HG03378 (cell line): ENCODE measurements around the gene CNOT1.

Experiments used
- ATAC-seq: cut with Tn5 transposase; IDR thresholded peaks from one replicate; pipeline ENCODE4 v1.9.1; 2021; ENCODE audit warnings: mild to moderate bottlenecking, moderate library complexity; ENCODE audit not compliant: unreplicated experiment

Gene CNOT1

GRCh38 chr16:58488531-58488930 lies 141.1 kb downstream of the CNOT1 start:
- ATAC-seq, result no peak

- no peak for ATAC-seq
Observed at GRCh38 chr16:58487566-58488351, 141.9 kb downstream of the CNOT1 start.

- no peak for ATAC-seq
Observed at GRCh38 chr16:58485184-58485887, 144.3 kb downstream of the CNOT1 start.

DNA sequence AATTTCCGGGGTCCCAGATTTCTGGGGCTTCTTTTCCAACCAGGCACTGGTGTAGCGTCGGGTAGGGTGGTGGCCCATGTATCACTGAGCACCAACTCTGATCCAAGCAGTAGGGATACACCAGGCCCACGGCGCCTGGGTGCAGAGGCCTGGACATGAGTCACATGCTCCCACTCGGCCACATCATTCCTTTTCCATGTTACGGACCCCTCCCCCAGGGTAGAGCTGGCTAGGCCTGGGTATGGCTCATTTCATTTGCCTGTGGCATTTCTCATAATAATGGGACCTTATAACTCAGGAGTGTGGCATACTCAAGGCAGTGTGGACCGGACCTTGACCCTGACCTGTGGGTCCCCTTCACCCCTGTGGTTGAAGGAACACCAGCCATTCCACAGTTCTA lies 147.7 kb downstream of the CNOT1 start:
- no peak for ATAC-seq

- no peak for ATAC-seq
Observed at GRCh38 chr16:58481226-58481869, 148.3 kb downstream of the CNOT1 start.

GRCh38 chr16:58478427-58478826 lies 151.2 kb downstream of the CNOT1 start:
- no peak for ATAC-seq

GRCh38 chr16:58476791-58477190 lies 152.8 kb downstream of the CNOT1 start:
- no peak for ATAC-seq

GRCh38 chr16:58475091-58475619 lies 154.5 kb downstream of the CNOT1 start:
- no peak for ATAC-seq

DNA sequence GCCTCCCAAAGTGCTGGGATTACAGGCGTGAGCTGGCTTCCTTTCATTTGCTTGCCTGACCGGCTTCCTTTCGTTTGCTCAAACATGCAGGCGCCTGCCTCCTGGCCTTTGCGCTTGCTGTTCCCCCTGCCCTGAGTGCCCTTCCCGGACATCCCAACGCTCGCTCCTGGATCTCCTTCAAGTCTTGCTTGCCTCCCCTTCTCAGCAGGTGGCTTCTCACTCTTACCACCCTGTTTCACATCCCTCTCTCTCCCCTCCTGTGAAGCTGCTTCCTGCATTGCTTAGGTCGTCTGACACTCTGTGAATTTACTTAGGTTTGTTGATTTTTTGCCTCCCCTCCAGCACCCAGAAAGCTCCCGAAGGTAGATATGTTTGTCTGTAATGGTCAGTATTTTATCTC lies 155.3 kb downstream of the CNOT1 start:
- no peak for ATAC-seq

DNA sequence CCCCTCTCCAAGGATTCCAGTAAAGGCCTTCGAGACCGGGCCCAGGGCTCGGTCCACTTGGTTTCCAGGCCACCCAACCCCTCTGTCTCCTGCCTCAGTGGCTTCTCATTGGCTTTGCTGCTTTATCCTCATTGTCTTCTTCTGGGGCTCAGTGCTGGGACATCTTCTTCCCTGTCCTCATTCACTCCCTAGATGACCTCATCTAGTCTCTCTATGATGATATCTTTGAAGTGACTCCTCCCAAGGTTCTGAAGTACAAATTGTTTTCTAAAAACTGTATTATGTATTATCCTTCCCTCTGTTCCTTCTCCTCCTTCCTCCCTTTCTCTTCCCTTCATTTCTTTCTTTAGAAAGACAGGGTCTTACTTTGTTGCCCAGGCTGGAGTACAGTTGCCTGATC lies 156.8 kb downstream of the CNOT1 start:
- ATAC-seq, result no peak

GRCh38 chr16:58472266-58472665 lies 157.4 kb downstream of the CNOT1 start:
- ATAC-seq, result no peak

DNA sequence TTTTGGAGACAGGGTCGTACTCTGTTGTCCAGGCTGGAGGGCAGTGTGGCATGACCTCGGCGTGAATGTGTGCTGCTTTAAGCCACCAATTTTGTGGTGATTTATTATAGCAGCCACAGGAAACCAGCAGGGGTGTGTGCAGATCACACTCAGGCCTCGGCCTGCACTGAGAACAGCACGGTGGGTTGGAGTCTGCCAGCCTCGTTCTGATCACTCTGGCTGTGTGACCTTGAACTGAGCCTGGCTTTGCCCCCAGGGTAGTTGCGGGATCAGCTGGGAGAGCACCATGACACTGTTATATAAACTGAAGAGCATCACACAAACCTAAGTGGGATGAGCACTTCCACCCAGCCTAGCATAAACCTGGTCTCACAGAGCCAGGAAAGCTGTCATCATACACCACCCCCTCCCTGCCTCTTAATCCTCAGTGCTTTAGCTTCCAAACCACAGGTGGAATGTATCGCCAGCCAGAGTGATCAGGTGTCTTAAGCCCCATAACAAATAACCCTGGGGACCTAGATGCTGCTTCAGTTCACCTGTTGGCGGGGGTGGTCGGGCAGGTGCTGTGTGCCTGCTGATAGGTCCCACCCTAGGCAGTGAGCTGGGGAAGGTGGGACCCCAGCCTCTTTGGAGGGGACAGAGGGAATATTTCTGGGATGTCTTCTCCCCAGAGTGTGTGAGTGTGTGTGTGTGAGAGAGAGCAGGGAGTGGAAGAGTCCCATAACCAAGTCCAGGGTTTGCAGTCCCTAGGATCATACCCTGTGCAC lies 158.2 kb downstream of the CNOT1 start:
- no peak for ATAC-seq
